ENCODE measurements around the gene SUPT20HL2. TPM values are rescaled to one million over a fixed set of nuclear protein-coding genes. Genes with fewer than 3 reads are reported as not detected.

The SUPT20HL2 gene
- total RNA-seq, 1 experiment from 2014 or later: not detected

DNA sequence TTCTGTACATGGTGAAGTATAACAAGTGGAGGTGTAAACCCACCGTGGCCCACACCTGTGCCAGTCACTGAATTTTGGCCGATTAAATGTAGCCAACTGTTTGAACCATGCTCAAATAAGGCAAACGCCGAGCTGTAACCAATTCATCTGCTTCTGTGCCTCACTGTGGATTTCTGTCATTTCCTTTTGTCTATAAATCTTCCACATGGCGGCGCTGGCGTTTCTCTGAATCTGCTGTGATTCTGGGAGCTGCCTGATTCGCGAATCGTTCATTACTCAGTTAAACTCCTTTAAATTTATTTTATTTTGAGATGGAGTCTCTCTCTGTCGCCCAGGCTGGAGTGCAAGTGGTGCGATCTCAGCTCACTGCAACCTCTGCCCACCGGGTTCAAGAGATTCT lies 19.2 kb downstream of the SUPT20HL2 start:
- no TSS peak for BruUV-seq (replicated peaks)
- DNase-seq: no peak
- no peak overlapping the region for H3K4me3 Mint-ChIP-seq (ENCODE audit: low read depth, unreplicated experiment)
- peaks cover 16% of the 10 kb centered on the region for H3K27me3 Mint-ChIP-seq (ENCODE audit: unreplicated experiment)
- CTCF ChIA-PET: no interaction called here
- intact Hi-C loops (cut with micrococcal nuclease; ENCODE audit: unreplicated experiment): no loop called here
- no peaks in the 10 kb centered on the region for H3K36me3 Mint-ChIP-seq (ENCODE audit: insufficient read depth, unreplicated experiment)
- H3K9me3 Mint-ChIP-seq (ENCODE audit: low read depth, unreplicated experiment): no peaks in the 10 kb centered on the region
- peaks cover 9% of the 10 kb centered on the region for H3K4me1 Mint-ChIP-seq (ENCODE audit: low read depth, unreplicated experiment)
- TF ChIP-seq, protein P1, sequence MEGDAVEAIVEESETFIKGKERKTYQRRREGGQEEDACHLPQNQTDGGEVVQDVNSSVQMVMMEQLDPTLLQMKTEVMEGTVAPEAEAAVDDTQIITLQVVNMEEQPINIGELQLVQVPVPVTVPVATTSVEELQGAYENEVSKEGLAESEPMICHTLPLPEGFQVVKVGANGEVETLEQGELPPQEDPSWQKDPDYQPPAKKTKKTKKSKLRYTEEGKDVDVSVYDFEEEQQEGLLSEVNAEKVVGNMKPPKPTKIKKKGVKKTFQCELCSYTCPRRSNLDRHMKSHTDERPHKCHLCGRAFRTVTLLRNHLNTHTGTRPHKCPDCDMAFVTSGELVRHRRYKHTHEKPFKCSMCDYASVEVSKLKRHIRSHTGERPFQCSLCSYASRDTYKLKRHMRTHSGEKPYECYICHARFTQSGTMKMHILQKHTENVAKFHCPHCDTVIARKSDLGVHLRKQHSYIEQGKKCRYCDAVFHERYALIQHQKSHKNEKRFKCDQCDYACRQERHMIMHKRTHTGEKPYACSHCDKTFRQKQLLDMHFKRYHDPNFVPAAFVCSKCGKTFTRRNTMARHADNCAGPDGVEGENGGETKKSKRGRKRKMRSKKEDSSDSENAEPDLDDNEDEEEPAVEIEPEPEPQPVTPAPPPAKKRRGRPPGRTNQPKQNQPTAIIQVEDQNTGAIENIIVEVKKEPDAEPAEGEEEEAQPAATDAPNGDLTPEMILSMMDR (IDR thresholded peaks at IDR 0.05; ENCODE audit: unreplicated experiment): no peak
- no peak overlapping the region for H3K27ac Mint-ChIP-seq (ENCODE audit: unreplicated experiment)

DNA sequence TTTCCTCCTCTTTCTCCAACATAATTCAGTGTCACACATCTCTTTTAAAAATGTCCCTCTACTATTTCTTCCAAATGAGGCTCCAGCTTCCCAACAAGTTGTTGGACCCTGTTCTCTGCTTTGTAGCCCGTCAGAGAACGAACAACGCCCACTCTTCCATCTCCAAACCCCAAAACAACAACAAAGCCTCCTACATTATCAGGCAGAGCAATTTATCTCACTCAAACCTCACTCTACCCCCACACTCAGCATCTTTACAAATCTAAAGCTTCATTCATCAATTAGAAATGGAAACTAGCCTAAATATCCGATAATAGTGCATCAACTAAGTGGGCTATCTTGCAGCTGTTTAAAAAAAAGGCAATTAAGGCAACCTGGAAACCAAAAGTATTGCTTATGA lies 20.5 kb downstream of the SUPT20HL2 start:
- Mint-ChIP-seq H3K4me3 (ENCODE audit: low read depth, unreplicated experiment) (no peak overlapping the region), H3K9me3 (ENCODE audit: low read depth, unreplicated experiment) (no peaks in the 10 kb centered on the region), H3K36me3 (ENCODE audit: insufficient read depth, unreplicated experiment) (no peaks in the 10 kb centered on the region), H3K27me3 (ENCODE audit: unreplicated experiment) (peaks cover 16% of the 10 kb centered on the region), H3K27ac (ENCODE audit: unreplicated experiment) (no peak overlapping the region), H3K4me1 (ENCODE audit: low read depth, unreplicated experiment) (peaks cover 5% of the 10 kb centered on the region)
- intact Hi-C loops (cut with micrococcal nuclease; ENCODE audit: unreplicated experiment): no loop called here
- BruUV-seq (replicated peaks): no TSS peak
- DNase-seq: no peak
- TF ChIP-seq, protein P1 (IDR thresholded peaks at IDR 0.05; ENCODE audit: unreplicated experiment): no peak
- CTCF ChIA-PET: no interaction called here

DNA sequence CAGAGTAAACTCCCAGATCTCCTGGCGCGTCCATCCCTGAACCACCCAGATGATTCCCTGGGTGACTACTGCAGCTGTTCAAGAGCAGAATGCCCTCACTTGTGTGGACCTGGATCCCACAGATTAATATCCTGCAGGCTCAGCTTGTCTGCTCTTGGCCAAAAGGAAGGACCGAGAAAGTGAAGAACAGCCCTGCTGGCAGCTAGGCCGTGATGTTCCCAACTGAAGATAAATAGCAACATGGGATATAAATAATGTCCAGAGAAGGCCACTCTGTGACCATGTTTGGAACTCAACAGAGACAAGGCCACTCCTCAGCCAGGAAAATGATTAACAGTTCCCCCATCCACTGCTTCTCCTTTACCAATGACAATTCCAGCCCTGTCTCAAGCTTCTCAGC lies 21.5 kb downstream of the SUPT20HL2 start:
- Mint-ChIP-seq H3K4me1 (ENCODE audit: low read depth, unreplicated experiment) (no peaks in the 10 kb centered on the region), H3K27me3 (ENCODE audit: unreplicated experiment) (peaks cover 16% of the 10 kb centered on the region), H3K4me3 (ENCODE audit: low read depth, unreplicated experiment) (no peak overlapping the region), H3K27ac (ENCODE audit: unreplicated experiment) (no peak overlapping the region), H3K36me3 (ENCODE audit: insufficient read depth, unreplicated experiment) (no peaks in the 10 kb centered on the region), H3K9me3 (ENCODE audit: low read depth, unreplicated experiment) (no peaks in the 10 kb centered on the region)
- CTCF ChIA-PET: no interaction called here
- TF ChIP-seq, protein P1 (IDR thresholded peaks at IDR 0.05; ENCODE audit: unreplicated experiment): no peak
- intact Hi-C loops (cut with micrococcal nuclease; ENCODE audit: unreplicated experiment): no loop called here
- DNase-seq: no peak
- BruUV-seq (replicated peaks): no TSS peak

DNA sequence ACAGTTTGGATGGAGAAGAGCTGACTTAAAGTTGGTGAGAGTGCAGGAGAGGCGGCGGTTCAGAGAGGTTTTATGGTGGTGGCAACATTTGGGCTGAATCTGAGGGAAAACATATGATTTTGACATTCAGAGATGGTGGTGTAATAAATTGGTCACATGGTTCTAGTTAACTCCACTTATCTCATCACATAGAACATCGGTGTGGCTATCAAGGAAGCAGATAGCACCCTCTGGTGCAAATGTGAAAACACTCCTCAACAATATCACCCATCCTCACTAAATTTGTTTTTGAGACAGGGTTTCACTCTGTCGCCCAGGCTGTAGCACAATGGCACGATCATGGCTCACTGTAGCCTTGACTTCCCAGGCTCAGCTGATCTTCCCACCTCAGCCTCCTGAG lies 28.8 kb downstream of the SUPT20HL2 start:
- no peak overlapping the region for H3K27ac Mint-ChIP-seq (ENCODE audit: unreplicated experiment)
- no peaks in the 10 kb centered on the region for H3K36me3 Mint-ChIP-seq (ENCODE audit: insufficient read depth, unreplicated experiment)
- no TSS peak for BruUV-seq (replicated peaks)
- CTCF ChIA-PET: no interaction called here
- TF ChIP-seq, protein P1 (IDR thresholded peaks at IDR 0.05; ENCODE audit: unreplicated experiment): no peak
- no peak overlapping the region for H3K4me3 Mint-ChIP-seq (ENCODE audit: low read depth, unreplicated experiment)
- H3K27me3 Mint-ChIP-seq (ENCODE audit: unreplicated experiment): peaks cover 37% of the 10 kb centered on the region
- no peaks in the 10 kb centered on the region for H3K9me3 Mint-ChIP-seq (ENCODE audit: low read depth, unreplicated experiment)
- no peaks in the 10 kb centered on the region for H3K4me1 Mint-ChIP-seq (ENCODE audit: low read depth, unreplicated experiment)
- DNase-seq: no peak
- intact Hi-C loops (cut with micrococcal nuclease; ENCODE audit: unreplicated experiment): no loop called here

Data from Calu3 (cell line).